HepG2 (cell line): Measurements from ENCODE around the gene ANKS6. TPM values are rescaled to one million over a fixed set of nuclear protein-coding genes. Genes with fewer than 3 reads are reported as not detected.

Source experiments
- ATAC-seq: fragments of 200-7000 bp; cut with Tn5 transposase; 3 replicates; pipeline ENCODE4 v1.9.1; 2020; ENCODE audit warnings: mild to moderate bottlenecking, moderate library complexity
- BruUV-seq: library from RNA; stranded (reverse); fragments of 400-500 nt; replicated peaks from 2 replicates; lab custom pipeline; 2021; lab: Mats Ljungman, UMichigan
- CTCF ChIA-PET: fragments of 300-600 bp; formaldehyde crosslinking; extraction: SDS; loops from one replicate; lab custom pipeline; 2021; ENCODE audit warnings: low total read pairs, inconsistent platforms, low intra/inter-chr PET ratio; lab: Yijun Ruan, JAX
- POLR2A ChIA-PET: fragments of 350-600 bp; sonication (Branson Sonifier 250); formaldehyde crosslinking; loops from one replicate; lab custom pipeline; 2020; ENCODE audit warnings: antibody characterized with exemption, inconsistent platforms; lab: Yijun Ruan, JAX
- DNase-seq: peaks from one replicate; pipeline ENCODE4 v3.0.0-alpha.2; 2015; ENCODE audit warnings: low spot score
- FAIRE-seq: peaks from 3 replicates; lab custom pipeline; 2011; peaks lifted over from hg19 to GRCh38; lab: Jason Lieb, UNC
- H2AFZ ChIP-seq: one replicate; pipeline ENCODE4 v1.6.1; 2011; ENCODE audit warnings: low read length, inconsistent platforms
- H3K27ac ChIP-seq: fragments of 300-600 bp; 3 replicates; pipeline ENCODE4 v1.8.0; 2011; ENCODE audit warnings: mixed run types, mild to moderate bottlenecking, mixed read lengths, low read length, inconsistent platforms; ENCODE audit not compliant: insufficient read depth; ENCODE audit errors: extremely low read length
- H3K27me3 ChIP-seq, 2 experiments: fragments of 200-600 bp in 1 of 2; 2 replicates in 1 of 2; 3 replicates in 1 of 2; pipeline versions ENCODE4 v1.6.0 to v1.8.0; 2011; ENCODE audit warnings: low read length in 2 of 2, mild to moderate bottlenecking in 2 of 2, moderate library complexity in 2 of 2, inconsistent platforms in 1 of 2; ENCODE audit not compliant: insufficient read depth in 2 of 2, control insufficient read depth in 1 of 2
- H3K36me3 ChIP-seq, 2 experiments: fragments of 200-600 bp in 1 of 2; replicated peaks in 1 of 2; 2 replicates in 1 of 2; 3 replicates in 1 of 2; pipeline versions ENCODE4 v1.5.1 to v1.8.0; 2011; ENCODE audit warnings: low read length in 2 of 2, inconsistent platforms in 1 of 2; ENCODE audit not compliant: insufficient read depth in 2 of 2, control insufficient read depth in 1 of 2
- H3K4me1 ChIP-seq: 2 replicates; pipeline ENCODE4 v1.5.1; 2012; ENCODE audit warnings: low read length, inconsistent platforms; ENCODE audit not compliant: insufficient read depth
- H3K4me2 ChIP-seq: 2 replicates; pipeline ENCODE4 v1.6.0; 2011; ENCODE audit warnings: low read depth, low read length, inconsistent platforms
- H3K4me3 ChIP-seq, 3 experiments: fragments of 200-600 bp in 1 of 3; sonication (generic), shearing (Covaris generic) in 1 of 3; replicated peaks in 1 of 3; 2 replicates each; pipeline ENCODE4 v1.5.1; 2011 to 2016; ENCODE audit warnings: low read length in 3 of 3, inconsistent platforms in 2 of 3, low read depth in 2 of 3, mild to moderate bottlenecking in 2 of 3, control low read depth in 1 of 3, mixed read lengths in 1 of 3; ENCODE audit not compliant: insufficient read depth in 1 of 3
- H3K79me2 ChIP-seq: one replicate; pipeline ENCODE4 v1.6.1; 2011; ENCODE audit warnings: low read length, inconsistent platforms; ENCODE audit not compliant: insufficient read depth
- H3K9ac ChIP-seq: 2 replicates; pipeline ENCODE4 v1.6.0; 2011; ENCODE audit warnings: mild to moderate bottlenecking, low read depth, low read length, inconsistent platforms; ENCODE audit not compliant: insufficient read depth
- H3K9me3 ChIP-seq: 2 replicates; pipeline ENCODE4 v1.5.1; 2012; ENCODE audit warnings: mild to moderate bottlenecking, low read length
- H4K20me1 ChIP-seq: 2 replicates; pipeline ENCODE4 v1.6.0; 2011; ENCODE audit warnings: inconsistent platforms, mild to moderate bottlenecking, low read length, moderate library complexity; ENCODE audit not compliant: insufficient read depth
- HNRNPLL ChIP-seq: fragments of 200-400 bp; formaldehyde crosslinking; IDR thresholded peaks from 2 replicates; pipeline ENCODE4 v1.6.1; 2017; ENCODE audit warnings: mild to moderate bottlenecking, low read depth, low read length; ENCODE audit not compliant: poor library complexity, severe bottlenecking
- WGBS: methylation state at CpG from one replicate; pipeline ENCODE4 v1.1.6; 2017; ENCODE audit warnings: low lambda C conversion rate; 5-methylcytosine and 5-hydroxymethylcytosine counted together
- in situ Hi-C: cut with HindIII; loops from 2 replicates; pipeline ENCODE4 v1.10.0; 2017; ENCODE audit warnings: low pct_unique_long_range_greater_than_20kb; ENCODE audit not compliant: extremely low pct_ligation_motif_present
- intact Hi-C: fragments of 100-400 bp; cut with micrococcal nuclease; formaldehyde crosslinking; loops from one replicate; pipeline ENCODE4 v1.10.0; 2022; ENCODE audit not compliant: unreplicated experiment
- polyA plus RNA-seq, 8 experiments: library from polyadenylated mRNA; depleted of rRNA in 3 of 8; stranded (reverse) in 7 of 8; unstranded in 1 of 8; fragments of >200 nt; fragmentation: Illumina TruSeq in 4 of 8; extraction: Trizol in 4 of 8; gene quantifications; 2 replicates each; pipeline versions ENCODE4 v1.2.1 to v1.2.3, GENCODE V29; 2011 to 2016; ENCODE audit warnings: low read depth in 4 of 8, missing spikeins in 1 of 8, mixed read lengths in 1 of 8; ENCODE audit not compliant: insufficient read depth in 1 of 8
- total RNA-seq, 5 experiments: library from RNA; depleted of rRNA; stranded (reverse); fragments of >200 nt; fragmentation: Illumina TruSeq; extraction: Trizol; gene quantifications; 2 replicates each; pipeline ENCODE4 v1.2.3, GENCODE V29; 2016; ENCODE audit warnings: low read depth in 1 of 5
- TF ChIP-seq, protein P1 (sequence below): sonication (generic); formaldehyde crosslinking; IDR thresholded peaks from 2 replicates; pipeline ENCODE4 v1.4.0; 2020; ENCODE audit warnings: missing genetic modification reagents
- TF ChIP-seq, protein P2 (sequence below): fragments of 450-650 bp; IDR thresholded peaks from 2 replicates; pipeline ENCODE4 v1.6.1; 2016

Gene ANKS6
- total and polyA plus RNA-seq, 2 of the 13 experiments (the other 11 are each of a cell fraction or from before 2014, with no cell fraction given), result 8.8 to 10.7 TPM

DNA sequence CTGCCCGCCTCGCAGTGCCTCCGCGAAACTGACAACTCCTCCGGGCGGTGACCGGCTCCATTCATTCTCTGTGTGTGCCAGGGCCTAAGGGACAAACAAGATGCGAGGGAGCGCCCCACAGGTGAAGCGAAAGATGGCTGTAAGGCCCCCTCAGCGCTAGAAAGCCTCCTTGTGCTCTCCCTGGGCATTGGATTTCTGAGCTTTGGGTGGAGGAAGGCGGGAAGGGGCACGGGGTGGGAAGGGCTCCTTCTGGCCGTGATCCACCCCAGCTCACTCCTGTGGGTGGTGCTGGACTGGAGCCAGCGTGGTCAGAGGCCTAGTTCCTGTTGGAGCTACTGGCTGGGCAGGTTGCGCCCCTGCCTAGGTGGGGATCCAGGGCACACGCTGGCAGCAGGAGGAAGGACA lies 12.1 kb upstream of the ANKS6 start (continued):
- TF ChIP-seq, protein P1, sequence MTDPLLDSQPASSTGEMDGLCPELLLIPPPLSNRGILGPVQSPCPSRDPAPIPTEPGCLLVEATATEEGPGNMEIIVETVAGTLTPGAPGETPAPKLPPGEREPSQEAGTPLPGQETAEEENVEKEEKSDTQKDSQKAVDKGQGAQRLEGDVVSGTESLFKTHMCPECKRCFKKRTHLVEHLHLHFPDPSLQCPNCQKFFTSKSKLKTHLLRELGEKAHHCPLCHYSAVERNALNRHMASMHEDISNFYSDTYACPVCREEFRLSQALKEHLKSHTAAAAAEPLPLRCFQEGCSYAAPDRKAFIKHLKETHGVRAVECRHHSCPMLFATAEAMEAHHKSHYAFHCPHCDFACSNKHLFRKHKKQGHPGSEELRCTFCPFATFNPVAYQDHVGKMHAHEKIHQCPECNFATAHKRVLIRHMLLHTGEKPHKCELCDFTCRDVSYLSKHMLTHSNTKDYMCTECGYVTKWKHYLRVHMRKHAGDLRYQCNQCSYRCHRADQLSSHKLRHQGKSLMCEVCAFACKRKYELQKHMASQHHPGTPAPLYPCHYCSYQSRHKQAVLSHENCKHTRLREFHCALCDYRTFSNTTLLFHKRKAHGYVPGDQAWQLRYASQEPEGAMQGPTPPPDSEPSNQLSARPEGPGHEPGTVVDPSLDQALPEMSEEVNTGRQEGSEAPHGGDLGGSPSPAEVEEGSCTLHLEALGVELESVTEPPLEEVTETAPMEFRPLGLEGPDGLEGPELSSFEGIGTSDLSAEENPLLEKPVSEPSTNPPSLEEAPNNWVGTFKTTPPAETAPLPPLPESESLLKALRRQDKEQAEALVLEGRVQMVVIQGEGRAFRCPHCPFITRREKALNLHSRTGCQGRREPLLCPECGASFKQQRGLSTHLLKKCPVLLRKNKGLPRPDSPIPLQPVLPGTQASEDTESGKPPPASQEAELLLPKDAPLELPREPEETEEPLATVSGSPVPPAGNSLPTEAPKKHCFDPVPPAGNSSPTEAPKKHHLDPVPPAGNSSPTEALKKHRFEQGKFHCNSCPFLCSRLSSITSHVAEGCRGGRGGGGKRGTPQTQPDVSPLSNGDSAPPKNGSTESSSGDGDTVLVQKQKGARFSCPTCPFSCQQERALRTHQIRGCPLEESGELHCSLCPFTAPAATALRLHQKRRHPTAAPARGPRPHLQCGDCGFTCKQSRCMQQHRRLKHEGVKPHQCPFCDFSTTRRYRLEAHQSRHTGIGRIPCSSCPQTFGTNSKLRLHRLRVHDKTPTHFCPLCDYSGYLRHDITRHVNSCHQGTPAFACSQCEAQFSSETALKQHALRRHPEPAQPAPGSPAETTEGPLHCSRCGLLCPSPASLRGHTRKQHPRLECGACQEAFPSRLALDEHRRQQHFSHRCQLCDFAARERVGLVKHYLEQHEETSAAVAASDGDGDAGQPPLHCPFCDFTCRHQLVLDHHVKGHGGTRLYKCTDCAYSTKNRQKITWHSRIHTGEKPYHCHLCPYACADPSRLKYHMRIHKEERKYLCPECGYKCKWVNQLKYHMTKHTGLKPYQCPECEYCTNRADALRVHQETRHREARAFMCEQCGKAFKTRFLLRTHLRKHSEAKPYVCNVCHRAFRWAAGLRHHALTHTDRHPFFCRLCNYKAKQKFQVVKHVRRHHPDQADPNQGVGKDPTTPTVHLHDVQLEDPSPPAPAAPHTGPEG, result no peak

DNA sequence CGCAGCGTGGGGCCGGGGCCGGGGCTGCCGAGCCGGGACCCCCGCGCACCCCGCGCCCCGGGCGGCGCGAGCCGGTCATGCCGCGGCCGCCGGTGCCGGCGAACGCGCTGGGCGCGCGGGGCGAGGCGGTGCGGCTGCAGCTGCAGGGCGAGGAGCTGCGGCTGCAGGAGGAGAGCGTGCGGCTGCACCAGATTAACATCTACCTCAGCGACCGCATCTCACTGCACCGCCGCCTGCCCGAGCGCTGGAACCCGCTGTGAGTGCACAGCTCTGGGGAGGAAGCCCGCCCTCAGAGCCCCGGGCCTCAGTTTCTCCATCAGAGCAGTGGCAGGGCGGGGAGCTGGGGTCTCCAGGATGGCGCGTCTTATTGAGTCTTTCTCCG lies 11.4 kb upstream of the ANKS6 start:
- no TSS peak for BruUV-seq
- Histone ChIP-seq H4K20me1 (no peaks in the 10 kb centered on the region), H3K4me1 (no peaks in the 10 kb centered on the region), H3K36me3 (no peaks in the 10 kb centered on the region), H3K79me2 (no peaks in the 10 kb centered on the region), H2AFZ (no peak overlapping the region), H3K4me2 (no peak overlapping the region), H3K9ac (no peak overlapping the region), H3K9me3 (no peaks in the 10 kb centered on the region), H3K27ac (no peak overlapping the region), H3K4me3 (peak overlapping the region in 1 of 3 experiments; percentile 23; a peak in 2 of 6 replicates), H3K27me3 (peaks cover 0 to 22% of the 10 kb centered on the region in 2 experiments; a peak in 1 of 5 replicates)
- DNase-seq (no peak), ATAC-seq (no peak), FAIRE-seq (no peak)
- TF ChIP-seq, protein P2, sequence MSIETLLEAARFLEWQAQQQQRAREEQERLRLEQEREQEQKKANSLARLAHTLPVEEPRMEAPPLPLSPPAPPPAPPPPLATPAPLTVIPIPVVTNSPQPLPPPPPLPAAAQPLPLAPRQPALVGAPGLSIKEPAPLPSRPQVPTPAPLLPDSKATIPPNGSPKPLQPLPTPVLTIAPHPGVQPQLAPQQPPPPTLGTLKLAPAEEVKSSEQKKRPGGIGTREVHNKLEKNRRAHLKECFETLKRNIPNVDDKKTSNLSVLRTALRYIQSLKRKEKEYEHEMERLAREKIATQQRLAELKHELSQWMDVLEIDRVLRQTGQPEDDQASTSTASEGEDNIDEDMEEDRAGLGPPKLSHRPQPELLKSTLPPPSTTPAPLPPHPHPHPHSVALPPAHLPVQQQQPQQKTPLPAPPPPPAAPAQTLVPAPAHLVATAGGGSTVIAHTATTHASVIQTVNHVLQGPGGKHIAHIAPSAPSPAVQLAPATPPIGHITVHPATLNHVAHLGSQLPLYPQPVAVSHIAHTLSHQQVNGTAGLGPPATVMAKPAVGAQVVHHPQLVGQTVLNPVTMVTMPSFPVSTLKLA, result no peak
- TF ChIP-seq HNRNPLL, result peak; percentile 35
- intact Hi-C loops (no loop called here), in situ Hi-C loops (no loop called here)
- POLR2A ChIA-PET, result no interaction called here
- CTCF ChIA-PET, result no interaction called here
- 51% methylated on average over 7 of the region's 46 CpGs for WGBS
